ENCODE results near the gene ZNF83. TPM values are rescaled to one million over a fixed set of nuclear protein-coding genes. Genes with fewer than 3 reads are reported as not detected.
"Not testable (repeated sequence)": the region's sequence is repeated elsewhere in the genome, so short reads cannot be mapped to it uniquely, and the experiment has no call there.

Gene ZNF83
- total RNA-seq, 4 donors from 2014 or later = 10.3 to 45.8 (median 15.8) TPM

DNA sequence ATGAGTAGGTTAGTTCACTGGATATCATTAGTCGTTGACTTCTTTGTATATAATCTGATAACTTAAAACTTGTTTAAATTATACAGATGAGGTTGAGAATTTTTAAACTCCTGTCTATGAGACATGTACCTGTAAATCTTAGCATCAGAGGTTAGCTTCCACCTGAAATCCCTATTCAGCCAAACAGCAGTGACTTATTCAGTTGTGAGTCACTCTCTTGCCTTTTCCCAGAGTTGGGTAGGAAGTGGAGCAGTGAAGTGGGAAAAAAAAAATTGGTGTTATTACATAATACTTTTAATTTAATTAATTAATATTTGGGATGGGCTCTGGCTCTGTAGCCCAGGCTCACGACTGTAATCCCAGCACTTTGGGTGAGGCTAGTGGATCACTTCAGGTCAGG is 35.2 kb downstream of the ZNF83 start:
- intact Hi-C loops (cut with DNase I) = no loop called here
- H3K27ac ChIP-seq = peak overlapping the region in 1 of 4 donors; percentile 88
- WGBS, 2 donors = 63 to 69% methylated on average over 2 of the region's 2 CpGs
- TF ChIP-seq, protein P1, sequence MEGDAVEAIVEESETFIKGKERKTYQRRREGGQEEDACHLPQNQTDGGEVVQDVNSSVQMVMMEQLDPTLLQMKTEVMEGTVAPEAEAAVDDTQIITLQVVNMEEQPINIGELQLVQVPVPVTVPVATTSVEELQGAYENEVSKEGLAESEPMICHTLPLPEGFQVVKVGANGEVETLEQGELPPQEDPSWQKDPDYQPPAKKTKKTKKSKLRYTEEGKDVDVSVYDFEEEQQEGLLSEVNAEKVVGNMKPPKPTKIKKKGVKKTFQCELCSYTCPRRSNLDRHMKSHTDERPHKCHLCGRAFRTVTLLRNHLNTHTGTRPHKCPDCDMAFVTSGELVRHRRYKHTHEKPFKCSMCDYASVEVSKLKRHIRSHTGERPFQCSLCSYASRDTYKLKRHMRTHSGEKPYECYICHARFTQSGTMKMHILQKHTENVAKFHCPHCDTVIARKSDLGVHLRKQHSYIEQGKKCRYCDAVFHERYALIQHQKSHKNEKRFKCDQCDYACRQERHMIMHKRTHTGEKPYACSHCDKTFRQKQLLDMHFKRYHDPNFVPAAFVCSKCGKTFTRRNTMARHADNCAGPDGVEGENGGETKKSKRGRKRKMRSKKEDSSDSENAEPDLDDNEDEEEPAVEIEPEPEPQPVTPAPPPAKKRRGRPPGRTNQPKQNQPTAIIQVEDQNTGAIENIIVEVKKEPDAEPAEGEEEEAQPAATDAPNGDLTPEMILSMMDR (IDR thresholded peaks at IDR 0.05) = no peak
- no peak for TF ChIP-seq POLR2A (IDR thresholded peaks at IDR 0.05)
- DNase-seq = no peak
- H3K9me3 ChIP-seq = peaks cover 0 to 40% (median 0%) of the 10 kb centered on the region in 3 donors
- peaks cover 6 to 29% (median 12%) of the 10 kb centered on the region in 3 donors for H3K4me1 ChIP-seq
- H3K27me3 ChIP-seq = no peaks in the 10 kb centered on the region
- H3K4me3 ChIP-seq = no peak overlapping the region
- no peaks in the 10 kb centered on the region for H3K36me3 ChIP-seq

DNA sequence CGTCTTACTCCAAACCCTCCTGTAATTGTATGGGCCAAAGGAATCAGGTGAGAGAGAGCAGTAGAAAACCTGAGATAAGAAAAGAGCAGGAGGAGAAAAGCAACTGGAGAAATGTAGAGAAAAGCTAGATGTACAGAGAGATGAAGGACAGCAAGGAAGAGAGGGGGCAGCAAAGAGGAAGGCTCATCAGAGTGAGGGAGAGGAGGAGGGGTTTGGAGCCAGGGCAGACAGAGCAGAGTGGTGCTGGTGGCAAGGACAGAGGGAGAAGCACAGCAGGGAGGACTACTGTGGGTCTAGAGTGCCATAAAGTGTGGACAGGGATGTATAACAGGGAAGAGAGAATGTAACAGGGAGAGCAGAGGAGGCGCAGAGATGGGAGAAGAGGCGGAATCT is 36.2 kb downstream of the ZNF83 start:
- H3K9me3 ChIP-seq = peaks cover 0 to 40% (median 6%) of the 10 kb centered on the region in 3 donors
- H3K27me3 ChIP-seq; DNase-seq; intact Hi-C loops (cut with DNase I); H3K36me3 ChIP-seq: not testable (repeated sequence)
- H3K4me1 ChIP-seq = peaks cover 6 to 29% (median 12%) of the 10 kb centered on the region in 3 donors
- WGBS, 2 donors = 45 to 94% methylated on average over 2 to 3 of the region's 3 CpGs
- H3K27ac ChIP-seq = peak overlapping the region; percentile 69 to 88 (median 80)
- H3K4me3 ChIP-seq = peak overlapping the region; percentile 40 to 81 (median 66)

DNA sequence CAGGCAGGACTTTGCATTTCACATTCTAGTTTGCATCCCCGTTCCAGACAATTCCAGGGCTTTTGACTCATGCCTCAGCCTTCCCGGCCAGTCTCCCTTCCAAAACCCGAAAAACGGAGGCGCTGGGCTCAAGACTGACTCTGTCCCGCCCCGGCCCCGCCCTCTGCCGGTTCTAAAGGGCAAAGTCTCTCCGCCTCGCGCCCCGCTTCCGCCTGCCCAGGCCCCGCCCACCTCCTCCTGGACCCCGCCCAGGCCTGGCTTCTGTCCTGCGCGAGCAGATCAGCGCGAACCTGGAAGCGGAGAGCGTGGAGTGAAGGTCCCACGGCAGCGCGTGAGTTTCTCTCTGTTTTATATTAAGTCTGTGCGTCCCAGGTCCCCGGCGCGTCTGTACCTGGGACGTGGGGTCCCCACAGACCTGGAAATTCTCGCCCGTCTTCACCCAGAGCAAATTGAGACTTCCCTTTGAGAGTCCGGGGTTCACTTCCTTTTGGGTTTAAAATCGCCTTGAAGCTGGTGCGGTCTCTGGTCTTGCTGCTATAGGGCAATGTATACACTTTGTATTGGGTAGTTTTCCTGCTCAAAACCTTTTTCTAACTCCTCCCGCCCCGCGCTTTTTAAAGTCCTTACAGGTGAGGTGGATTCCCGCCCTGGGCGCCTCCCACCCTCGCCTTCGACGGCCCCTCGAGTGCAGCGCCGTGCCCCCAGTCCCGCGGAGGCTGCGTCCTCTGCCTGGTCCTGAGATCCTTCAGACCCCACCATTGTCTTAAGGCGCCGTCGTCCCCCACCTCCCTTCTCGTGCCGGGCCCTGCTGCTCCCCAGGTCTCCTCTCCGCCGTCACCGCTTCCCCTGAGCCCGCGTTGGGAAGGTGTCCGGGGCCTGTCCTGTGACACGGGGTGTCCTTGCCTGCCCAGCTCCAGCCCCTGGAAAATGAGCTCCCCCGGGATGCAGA is 36.9 kb downstream of the ZNF83 start:
- Histone ChIP-seq H3K27ac (peak overlapping the region; percentile 69 to 88 (median 80)), H3K27me3 (no peaks in the 10 kb centered on the region), H3K36me3 (peaks cover 0 to 8% (median 0%) of the 10 kb centered on the region in 3 donors), H3K4me3 (peak overlapping the region; percentile 40 to 81 (median 66)), H3K9me3 (peaks cover 0 to 38% (median 6%) of the 10 kb centered on the region in 3 donors), H3K4me1 (peaks cover 6 to 29% (median 12%) of the 10 kb centered on the region in 3 donors)
- DNase-seq = peak; percentile 59
- 0 to 2% methylated on average over 28 to 35 of the region's 62 CpGs for WGBS, 2 donors
- TF ChIP-seq, protein P1 (IDR thresholded peaks at IDR 0.05) = peak in 5 of 6 experiments; percentile 10 to 51 (median 34)
- peak in 1 of 4 donors; percentile 35 for TF ChIP-seq POLR2A (IDR thresholded peaks at IDR 0.05)
- intact Hi-C loops (cut with DNase I) = no loop called here

DNA sequence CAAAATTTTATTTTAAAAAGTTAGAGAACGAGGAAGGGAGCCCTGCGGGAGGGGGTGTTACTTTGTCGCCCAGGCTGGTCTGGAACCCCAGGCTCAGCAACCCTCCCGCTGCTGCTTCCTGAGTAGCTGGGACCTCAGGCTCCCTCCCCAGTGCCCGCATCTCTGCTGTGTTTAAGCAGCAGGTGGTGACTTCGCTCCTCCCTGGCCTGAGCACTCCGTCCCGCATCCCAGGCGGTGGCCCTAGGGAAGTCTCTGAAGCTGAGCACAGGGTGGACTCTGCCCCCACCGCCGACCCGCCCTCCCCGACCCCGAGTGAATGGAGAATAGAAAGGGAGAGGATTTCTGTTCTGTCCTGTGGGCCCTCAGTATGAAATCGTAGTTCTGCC is 37.5 kb downstream of the ZNF83 start:
- DNase-seq = no peak
- peaks cover 6 to 29% (median 12%) of the 10 kb centered on the region in 3 donors for H3K4me1 ChIP-seq
- no peak for TF ChIP-seq POLR2A (IDR thresholded peaks at IDR 0.05)
- TF ChIP-seq, protein P1 (IDR thresholded peaks at IDR 0.05) = no peak
- H3K36me3 ChIP-seq = peaks cover 0 to 14% (median 0%) of the 10 kb centered on the region in 3 donors
- H3K27me3 ChIP-seq = no peaks in the 10 kb centered on the region
- peak overlapping the region; percentile 69 to 88 (median 80) for H3K27ac ChIP-seq
- 2 to 9% methylated on average over 7 to 8 of the region's 15 CpGs for WGBS, 2 donors
- H3K4me3 ChIP-seq = peak overlapping the region; percentile 40 to 81 (median 66)
- peaks cover 0 to 37% (median 6%) of the 10 kb centered on the region in 3 donors for H3K9me3 ChIP-seq
- intact Hi-C loops (cut with DNase I) = no loop called here

DNA sequence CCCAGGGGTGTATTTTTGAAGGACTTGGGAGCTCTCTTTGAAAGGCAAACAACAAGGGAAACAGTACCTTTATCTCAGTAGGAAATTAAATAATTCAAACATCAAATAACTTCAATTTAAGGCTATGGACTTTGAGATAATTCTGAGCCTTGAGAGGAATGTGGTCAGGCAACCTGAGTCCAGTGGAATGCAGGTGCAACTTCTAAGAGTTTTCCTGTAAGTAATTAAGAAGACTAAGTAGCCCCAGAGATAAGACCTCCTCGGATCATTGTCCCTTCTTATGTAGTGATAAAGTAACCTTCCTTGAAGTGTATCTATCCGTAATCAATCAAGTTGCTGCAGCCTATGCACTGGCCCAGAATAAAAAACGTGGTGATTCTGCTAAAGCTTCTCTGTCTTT is 38.9 kb downstream of the ZNF83 start:
- DNase-seq = no peak
- Histone ChIP-seq H3K4me1 (peaks cover 6 to 29% (median 12%) of the 10 kb centered on the region in 3 donors), H3K9me3 (peaks cover 0 to 38% (median 10%) of the 10 kb centered on the region in 3 donors), H3K27ac (no peak overlapping the region), H3K4me3 (no peak overlapping the region), H3K27me3 (no peaks in the 10 kb centered on the region), H3K36me3 (peaks cover 0 to 28% (median 0%) of the 10 kb centered on the region in 3 donors)
- 70 to 77% methylated on average over 3 of the region's 3 CpGs for WGBS, 2 donors
- TF ChIP-seq, protein P1 (IDR thresholded peaks at IDR 0.05) = no peak
- no peak for TF ChIP-seq POLR2A (IDR thresholded peaks at IDR 0.05)
- intact Hi-C loops (cut with DNase I) = no loop called here

DNA sequence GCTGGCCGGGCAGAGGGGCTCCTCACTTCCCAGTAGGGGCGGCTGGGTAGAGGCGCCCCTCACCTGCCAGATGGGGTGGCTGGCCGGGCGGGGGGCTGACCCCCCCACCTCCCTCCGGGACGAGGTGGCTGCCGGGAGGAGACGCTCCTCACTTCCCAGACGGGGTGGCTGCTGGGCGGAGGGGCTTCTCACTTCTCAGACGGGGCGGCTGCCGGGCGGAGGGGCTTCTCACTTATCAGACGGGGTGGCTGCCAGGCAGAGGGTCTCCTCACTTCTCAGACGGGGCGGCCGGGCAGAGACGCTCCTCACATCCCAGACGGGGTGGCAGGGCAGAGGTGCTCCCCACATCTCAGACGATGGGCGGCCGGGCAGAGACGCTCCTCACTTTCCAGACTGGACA is 44.7 kb downstream of the ZNF83 start:
- Histone ChIP-seq H3K9me3 (peaks cover 0 to 62% (median 18%) of the 10 kb centered on the region in 3 donors), H3K36me3 (peaks cover 0 to 68% (median 0%) of the 10 kb centered on the region in 3 donors)
- intact Hi-C loops (cut with DNase I); H3K27ac ChIP-seq; H3K27me3 ChIP-seq; H3K4me3 ChIP-seq; DNase-seq; H3K4me1 ChIP-seq: not testable (repeated sequence)
- no CpG with 5 or more reads among the region's 25 CpGs for WGBS, 2 donors

Measured in esophagus squamous epithelium (tissue), 5 donors.